AG10803 (cell line): ENCODE results near the gene OBSCN.
"Not testable (repeated sequence)": the region's sequence is repeated elsewhere in the genome, so short reads cannot be mapped to it uniquely, and the experiment has no call there.

ENCODE experiments used
- DNase-seq: peaks from one replicate; pipeline ENCODE4 v3.0.0; 2010; ENCODE audit warnings: low read depth
- H3K4me3 ChIP-seq: 2 replicates; pipeline ENCODE4 v1.5.1; 2011; ENCODE audit warnings: mild to moderate bottlenecking, low read length, control low read depth
- TF ChIP-seq, protein P1 (sequence below): conservative IDR thresholded peaks from 2 replicates; pipeline ENCODE4 v1.5.1; 2011; ENCODE audit warnings: mild to moderate bottlenecking, low read length, control low read depth, inconsistent platforms

The OBSCN gene

DNA sequence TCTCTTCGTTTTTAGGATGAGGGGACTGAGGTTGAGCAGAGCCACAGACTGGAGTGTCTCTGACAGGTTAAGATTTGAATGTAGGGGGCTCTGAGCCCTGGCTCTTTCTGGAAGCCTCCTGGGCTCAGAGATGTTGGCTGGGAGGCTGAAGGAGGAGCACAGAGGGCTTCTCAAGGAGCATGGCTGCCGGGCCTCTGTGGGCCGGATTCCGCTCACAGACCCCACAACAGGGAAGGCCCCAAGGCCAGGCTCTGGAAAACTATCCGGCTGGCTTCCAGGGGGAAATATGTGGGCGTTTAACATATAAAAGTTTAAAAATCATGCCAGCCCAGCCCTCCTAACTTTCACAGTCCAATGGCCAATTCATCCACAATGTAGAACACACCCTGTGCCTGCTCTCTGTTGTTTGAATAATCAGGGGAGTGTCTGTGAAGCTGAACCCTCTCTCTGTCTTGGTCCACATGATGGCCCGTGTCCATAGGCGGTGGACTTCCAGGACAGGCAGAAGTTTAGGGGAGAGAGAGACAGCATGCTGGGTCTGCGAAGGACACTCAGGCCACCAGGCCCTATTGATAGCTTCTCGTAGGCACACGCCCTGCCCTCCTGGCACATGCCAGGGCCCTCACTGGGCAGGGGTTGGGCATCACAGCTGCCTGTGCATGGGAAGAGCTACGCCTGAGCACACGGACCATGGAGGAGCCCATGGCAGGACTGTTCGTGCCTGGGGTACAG is 10.8 kb downstream of the OBSCN start:
- DNase-seq, result no peak
- TF ChIP-seq, protein P1, sequence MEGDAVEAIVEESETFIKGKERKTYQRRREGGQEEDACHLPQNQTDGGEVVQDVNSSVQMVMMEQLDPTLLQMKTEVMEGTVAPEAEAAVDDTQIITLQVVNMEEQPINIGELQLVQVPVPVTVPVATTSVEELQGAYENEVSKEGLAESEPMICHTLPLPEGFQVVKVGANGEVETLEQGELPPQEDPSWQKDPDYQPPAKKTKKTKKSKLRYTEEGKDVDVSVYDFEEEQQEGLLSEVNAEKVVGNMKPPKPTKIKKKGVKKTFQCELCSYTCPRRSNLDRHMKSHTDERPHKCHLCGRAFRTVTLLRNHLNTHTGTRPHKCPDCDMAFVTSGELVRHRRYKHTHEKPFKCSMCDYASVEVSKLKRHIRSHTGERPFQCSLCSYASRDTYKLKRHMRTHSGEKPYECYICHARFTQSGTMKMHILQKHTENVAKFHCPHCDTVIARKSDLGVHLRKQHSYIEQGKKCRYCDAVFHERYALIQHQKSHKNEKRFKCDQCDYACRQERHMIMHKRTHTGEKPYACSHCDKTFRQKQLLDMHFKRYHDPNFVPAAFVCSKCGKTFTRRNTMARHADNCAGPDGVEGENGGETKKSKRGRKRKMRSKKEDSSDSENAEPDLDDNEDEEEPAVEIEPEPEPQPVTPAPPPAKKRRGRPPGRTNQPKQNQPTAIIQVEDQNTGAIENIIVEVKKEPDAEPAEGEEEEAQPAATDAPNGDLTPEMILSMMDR, result no peak
- no peak overlapping the region for H3K4me3 ChIP-seq

DNA sequence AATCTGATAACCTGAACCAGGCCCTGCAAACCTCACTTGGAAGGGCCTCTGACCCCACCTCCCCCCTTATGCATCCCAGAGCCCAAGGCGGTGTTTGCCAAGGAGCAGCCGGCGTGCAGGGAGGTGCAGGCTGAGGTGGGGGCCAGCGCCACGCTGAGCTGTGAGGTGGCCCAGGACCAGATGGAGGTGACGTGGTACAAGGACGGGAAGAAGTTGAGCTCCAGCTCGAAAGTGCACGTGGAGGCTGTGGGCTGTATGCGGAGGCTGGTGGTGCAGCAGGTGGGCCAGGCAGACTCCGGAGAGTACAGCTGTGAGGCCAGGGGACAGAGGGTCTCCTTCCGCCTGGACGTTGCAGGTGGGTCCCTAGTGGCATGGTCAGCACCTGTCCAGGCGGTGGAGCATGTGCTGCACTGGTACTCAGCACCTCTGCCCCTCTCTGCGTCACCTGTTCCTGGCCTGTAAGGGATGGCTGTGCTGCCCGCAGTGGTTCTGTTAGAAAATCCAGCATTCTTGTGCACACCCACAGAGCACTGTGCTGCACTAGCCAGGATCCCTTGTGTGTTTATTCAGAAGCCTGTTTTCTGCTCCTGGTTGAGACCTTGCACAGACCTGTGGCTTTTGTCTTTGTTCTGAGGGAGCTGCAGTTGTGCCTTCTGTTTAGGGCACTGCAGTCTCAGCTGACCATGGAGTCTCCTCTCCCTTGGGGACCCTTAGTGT is 11.6 kb downstream of the OBSCN start:
- no peak for DNase-seq
- TF ChIP-seq, protein P1, result no peak
- no peak overlapping the region for H3K4me3 ChIP-seq

DNA sequence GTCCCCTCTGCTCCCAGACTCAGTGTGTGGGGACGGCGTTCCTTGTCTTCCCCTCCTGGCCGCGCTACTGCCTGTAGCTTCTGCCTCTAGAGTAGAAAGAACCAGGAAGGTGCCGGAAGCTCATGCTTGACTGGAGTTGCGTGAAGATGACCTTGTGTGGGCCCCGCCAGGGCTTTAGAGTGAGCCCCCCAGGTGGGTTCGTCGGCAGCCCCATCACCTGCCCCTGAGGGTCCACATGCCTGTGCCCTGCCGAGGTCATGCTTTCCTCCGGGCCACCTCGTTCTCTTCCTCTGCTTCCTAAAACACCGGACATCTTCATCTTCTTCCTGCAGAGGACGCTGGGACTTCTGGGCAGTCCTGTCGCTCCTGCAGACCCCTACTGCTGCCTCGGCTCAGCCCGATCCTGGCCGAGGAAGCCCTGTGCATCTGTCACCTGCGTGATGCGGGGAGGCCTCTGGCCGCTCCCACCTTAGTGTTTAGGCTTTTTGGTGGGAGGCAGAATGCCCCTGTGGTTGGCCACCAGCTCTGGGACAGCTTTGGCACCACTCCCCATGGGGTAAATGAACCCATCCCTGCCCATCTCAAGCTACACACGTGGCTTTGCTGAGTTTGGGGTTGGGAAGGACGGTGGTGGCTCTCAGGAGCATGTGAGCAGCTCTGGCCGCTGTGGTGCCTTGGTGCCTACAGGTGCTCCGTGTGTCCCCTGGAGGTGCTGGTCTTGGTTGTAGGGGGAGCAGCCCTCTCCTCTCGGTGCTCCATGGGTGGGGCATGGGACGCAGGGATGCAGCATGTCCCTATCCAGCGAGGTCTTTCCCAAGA is 12.3 kb downstream of the OBSCN start:
- no peak for DNase-seq
- H3K4me3 ChIP-seq, result no peak overlapping the region
- TF ChIP-seq, protein P1, result no peak

DNA sequence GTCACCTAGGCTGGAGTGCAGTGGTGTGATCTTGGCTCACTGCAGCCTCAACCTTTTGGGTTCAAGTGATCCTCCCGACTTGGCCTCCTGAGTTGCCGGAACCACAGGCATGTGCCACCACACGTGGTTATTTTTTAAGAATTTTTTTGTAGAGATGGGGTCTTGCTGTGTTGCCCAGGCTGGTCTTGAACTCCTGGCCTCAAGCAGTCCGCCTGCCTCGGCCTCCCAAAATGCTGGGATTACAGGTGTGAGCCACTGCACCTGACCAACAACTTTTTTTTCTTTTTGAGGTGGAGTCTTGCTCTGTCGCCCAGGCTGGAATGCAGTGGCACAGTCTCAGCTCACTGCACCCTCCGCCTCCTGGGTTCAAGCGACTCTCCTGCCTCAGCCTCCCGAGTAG is 13.3 kb downstream of the OBSCN start:
- H3K4me3 ChIP-seq, DNase-seq: not testable (repeated sequence)

DNA sequence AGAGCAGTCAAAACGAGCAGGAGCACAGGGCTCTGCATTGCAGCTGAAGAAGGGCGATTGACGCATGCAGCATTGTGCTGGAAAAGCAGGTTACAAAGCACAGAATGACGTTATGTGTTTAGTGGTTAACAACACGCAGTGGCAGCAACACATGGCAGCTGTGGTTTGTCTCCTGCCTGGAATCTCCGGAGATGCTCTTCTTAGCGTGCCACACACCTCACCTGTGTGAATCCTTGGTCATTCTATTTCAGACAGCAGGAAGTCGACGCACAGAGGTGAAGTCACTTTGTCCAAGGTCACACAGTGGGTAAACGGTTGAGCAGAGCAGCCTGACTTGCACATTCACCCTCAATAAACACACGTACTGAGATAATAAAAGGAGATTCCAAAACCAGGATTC is 14.7 kb downstream of the OBSCN start:
- TF ChIP-seq, protein P1, result no peak
- no peak for DNase-seq
- no peak overlapping the region for H3K4me3 ChIP-seq

DNA sequence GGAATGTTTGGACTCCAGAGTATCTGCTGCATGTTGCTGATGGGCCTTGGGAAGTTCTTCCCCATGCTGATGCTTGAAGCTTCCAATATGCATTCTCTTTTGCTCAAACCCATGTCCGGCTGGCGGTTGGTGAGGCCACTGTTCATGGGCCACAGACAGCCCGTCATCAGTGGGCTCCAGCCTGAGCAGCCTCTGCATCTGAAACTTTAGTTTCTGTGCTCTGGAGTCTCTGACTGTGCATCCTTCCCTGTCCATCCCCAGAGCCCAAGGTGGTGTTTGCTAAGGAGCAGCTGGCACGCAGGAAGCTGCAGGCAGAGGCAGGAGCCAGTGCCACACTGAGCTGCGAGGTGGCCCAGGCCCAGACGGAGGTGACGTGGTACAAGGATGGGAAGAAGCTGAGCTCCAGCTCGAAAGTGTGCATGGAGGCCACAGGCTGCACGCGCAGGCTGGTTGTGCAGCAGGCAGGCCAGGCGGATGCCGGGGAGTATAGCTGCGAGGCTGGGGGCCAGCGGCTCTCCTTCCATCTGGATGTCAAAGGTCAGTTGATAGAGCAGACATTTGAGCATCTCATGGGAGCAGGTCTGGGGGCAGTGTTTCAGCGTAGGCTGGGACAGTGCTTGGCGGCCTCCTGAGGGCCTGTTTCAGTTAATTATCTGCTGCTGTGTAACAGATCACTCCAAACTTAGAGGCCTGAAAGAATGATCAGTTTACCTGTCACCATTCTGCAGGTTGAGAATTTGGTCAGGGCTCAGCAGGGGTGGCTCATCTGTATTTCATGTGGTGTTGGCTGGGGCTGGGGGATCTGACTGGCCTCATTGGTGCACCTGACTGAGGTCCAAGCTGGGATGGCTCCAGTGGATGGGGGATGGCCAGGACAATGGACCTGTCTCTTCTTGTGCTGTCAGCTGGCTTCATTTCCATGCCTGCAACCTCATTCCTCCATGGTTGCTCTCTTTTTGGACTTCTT is 16.6 kb downstream of the OBSCN start:
- H3K4me3 ChIP-seq, result no peak overlapping the region
- DNase-seq, result no peak
- TF ChIP-seq, protein P1, result no peak

DNA sequence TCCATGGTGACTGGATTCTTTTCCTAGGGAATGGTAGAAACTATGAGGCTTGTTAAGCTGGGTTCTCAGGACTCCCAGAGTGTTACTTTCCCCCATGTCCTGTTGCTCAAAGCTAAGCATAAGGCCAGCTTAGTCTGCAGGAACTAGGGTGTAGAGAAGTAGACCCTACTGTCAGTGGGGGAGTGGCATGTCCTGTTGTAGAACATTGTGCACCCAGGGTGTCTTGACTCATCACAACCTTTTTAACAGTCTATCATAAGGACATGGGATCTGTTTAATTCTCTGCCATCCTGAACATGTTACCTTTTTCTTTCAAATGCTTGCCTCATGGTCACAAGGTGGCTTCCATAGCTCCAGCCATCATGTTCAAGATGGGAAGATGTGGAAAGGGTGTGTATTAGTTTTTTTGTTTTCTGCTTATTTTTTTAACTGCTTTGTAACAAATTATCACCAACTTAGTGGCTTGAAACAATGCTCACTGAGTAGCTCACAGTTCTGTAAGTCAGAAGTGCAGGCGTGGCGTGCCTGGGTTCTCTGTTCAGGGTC is 17.4 kb downstream of the OBSCN start:
- no peak overlapping the region for H3K4me3 ChIP-seq
- TF ChIP-seq, protein P1, result no peak
- DNase-seq, result no peak
